ENCODE measurements around the gene GEMIN7. TPM values are rescaled to one million over a fixed set of nuclear protein-coding genes. Genes with fewer than 3 reads are reported as not detected.

The GEMIN7 gene
- total RNA-seq, 4 donors from 2014 or later: 18.8 to 29.8 (median 20.5) TPM

DNA sequence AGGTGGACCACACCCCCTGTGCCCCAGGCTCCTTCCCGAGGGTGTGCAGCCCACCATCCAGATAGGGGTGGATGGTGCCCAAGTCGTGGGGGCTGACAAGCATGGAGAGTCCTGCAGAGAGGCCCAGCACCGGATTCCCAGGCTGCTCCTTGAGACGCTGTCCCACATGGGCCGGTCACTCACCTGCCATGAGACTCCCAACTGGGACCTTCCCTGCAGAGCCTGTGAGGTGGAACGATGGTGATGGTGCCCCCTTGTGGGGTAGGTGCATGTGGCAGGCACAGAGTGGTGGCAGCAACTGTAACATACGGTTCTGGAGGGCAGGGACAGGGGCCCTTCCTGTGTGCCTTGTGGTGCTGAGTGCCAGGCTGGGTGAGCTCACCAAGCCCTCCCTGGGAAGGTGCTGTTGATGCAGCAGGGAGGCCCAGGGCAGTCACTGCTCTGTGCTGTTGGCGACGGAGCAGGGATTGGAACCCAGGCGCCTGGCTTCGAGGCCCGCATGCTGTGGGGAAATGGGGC lies 47.0 kb downstream of the GEMIN7 start:
- Histone ChIP-seq H3K9me3 (no peaks in the 10 kb centered on the region), H3K36me3 (no peaks in the 10 kb centered on the region), H3K4me3 (no peak overlapping the region), H3K27me3 (no peaks in the 10 kb centered on the region), H3K27ac (no peak overlapping the region), H3K4me1 (peaks cover 38% of the 10 kb centered on the region)
- no peak for TF ChIP-seq POLR2AphosphoS5 (IDR thresholded peaks at IDR 0.05)
- peak in 1 of 2 donors; percentile 68 for TF ChIP-seq CTCF (IDR thresholded peaks at IDR 0.05)
- no peak for TF ChIP-seq POLR2A (IDR thresholded peaks at IDR 0.05)
- 90% methylated on average over 4 of the region's 12 CpGs for WGBS
- DNase-seq (ENCODE audit: low spot score in 2 of 2): no peak

GRCh38 chr19:45126654-45127053 lies 47.6 kb downstream of the GEMIN7 start:
- no peak overlapping the region for H3K27ac ChIP-seq
- TF ChIP-seq POLR2A (IDR thresholded peaks at IDR 0.05) (no peak), POLR2AphosphoS5 (IDR thresholded peaks at IDR 0.05) (no peak), CTCF (IDR thresholded peaks at IDR 0.05) (no peak), EP300 (IDR thresholded peaks at IDR 0.05) (no peak)
- H3K36me3 ChIP-seq: no peaks in the 10 kb centered on the region
- no peaks in the 10 kb centered on the region for H3K27me3 ChIP-seq
- H3K9me3 ChIP-seq: no peaks in the 10 kb centered on the region
- no peak for DNase-seq (ENCODE audit: low spot score in 2 of 2)
- no peak overlapping the region for H3K4me3 ChIP-seq
- H3K4me1 ChIP-seq: peaks cover 32% of the 10 kb centered on the region
- 90% methylated on average over 7 of the region's 7 CpGs for WGBS

GRCh38 chr19:45128146-45128545 lies 49.1 kb downstream of the GEMIN7 start:
- no peak for DNase-seq (ENCODE audit: low spot score in 2 of 2)
- Histone ChIP-seq H3K27me3 (no peaks in the 10 kb centered on the region), H3K4me3 (no peak overlapping the region), H3K4me1 (peaks cover 17% of the 10 kb centered on the region), H3K36me3 (no peaks in the 10 kb centered on the region), H3K27ac (no peak overlapping the region), H3K9me3 (no peaks in the 10 kb centered on the region)
- TF ChIP-seq POLR2AphosphoS5 (IDR thresholded peaks at IDR 0.05) (no peak), POLR2A (IDR thresholded peaks at IDR 0.05) (no peak), CTCF (IDR thresholded peaks at IDR 0.05) (no peak), EP300 (IDR thresholded peaks at IDR 0.05) (no peak)
- 94% methylated on average over 5 of the region's 5 CpGs for WGBS

DNA sequence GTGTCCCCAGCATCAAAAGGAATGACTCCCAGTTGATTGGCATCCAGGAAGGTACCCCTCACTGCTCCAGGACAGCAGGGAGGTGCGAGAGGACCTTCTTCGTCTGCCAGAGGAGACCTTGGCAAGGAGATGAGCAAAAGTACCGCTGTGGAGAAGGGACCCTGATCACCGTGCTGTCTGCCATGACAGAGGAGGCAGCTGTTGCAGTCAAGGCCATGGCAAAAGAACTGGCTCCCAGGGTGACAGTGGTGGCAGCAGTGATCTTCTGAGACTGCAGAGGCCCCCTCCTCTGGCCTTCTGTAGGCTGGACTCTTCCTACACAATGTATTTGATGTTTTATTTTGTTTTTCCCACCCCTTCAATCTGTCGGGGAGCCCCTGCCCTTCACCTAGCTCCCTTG lies 49.7 kb downstream of the GEMIN7 start:
- H3K9me3 ChIP-seq: no peaks in the 10 kb centered on the region
- H3K36me3 ChIP-seq: no peaks in the 10 kb centered on the region
- H3K27me3 ChIP-seq: no peaks in the 10 kb centered on the region
- H3K27ac ChIP-seq: no peak overlapping the region
- TF ChIP-seq CTCF (IDR thresholded peaks at IDR 0.05) (no peak), POLR2AphosphoS5 (IDR thresholded peaks at IDR 0.05) (no peak), POLR2A (IDR thresholded peaks at IDR 0.05) (no peak), EP300 (IDR thresholded peaks at IDR 0.05) (no peak)
- H3K4me3 ChIP-seq: no peak overlapping the region
- peaks cover 10% of the 10 kb centered on the region for H3K4me1 ChIP-seq
- 96% methylated on average over 5 of the region's 5 CpGs for WGBS
- no peak for DNase-seq (ENCODE audit: low spot score in 2 of 2)

DNA sequence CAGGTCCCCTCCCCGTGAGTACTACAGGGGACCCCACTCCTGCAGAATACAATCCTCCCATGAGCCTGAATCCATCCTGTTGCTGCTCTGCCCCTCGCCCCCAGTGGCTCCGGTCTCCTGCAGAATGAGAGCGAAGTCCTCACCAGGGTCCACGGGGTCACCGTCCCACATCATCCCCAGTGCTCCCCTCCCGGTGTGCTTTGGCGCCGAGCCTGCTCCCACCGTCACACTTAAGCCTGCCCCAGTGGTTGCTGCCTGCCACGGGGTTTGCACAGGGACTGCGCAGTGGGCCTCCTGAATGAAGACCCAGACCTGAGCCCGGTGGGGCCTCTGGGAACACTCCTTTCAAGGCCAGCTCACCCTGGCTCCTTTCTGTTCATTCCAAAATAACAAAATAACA lies 51.2 kb downstream of the GEMIN7 start:
- no peak for DNase-seq (ENCODE audit: low spot score in 2 of 2)
- Histone ChIP-seq H3K4me1 (no peaks in the 10 kb centered on the region), H3K9me3 (no peaks in the 10 kb centered on the region), H3K27me3 (no peaks in the 10 kb centered on the region), H3K4me3 (no peak overlapping the region), H3K36me3 (no peaks in the 10 kb centered on the region), H3K27ac (no peak overlapping the region)
- no peak for TF ChIP-seq CTCF (IDR thresholded peaks at IDR 0.05)
- 89% methylated on average over 8 of the region's 13 CpGs for WGBS

All from suprapubic skin (tissue), 4 donors.